Mammary epithelial cell (primary cell): ENCODE measurements around the gene DACH1.

Experiments
- CTCF ChIP-seq, 2 donors: IDR thresholded peaks in 1 of 2; conservative IDR thresholded peaks in 1 of 2; 2 replicates each; pipeline ENCODE4 v1.5.1; 2011 to 2012; ENCODE audit warnings: inconsistent platforms in 2 of 2, low read length in 2 of 2, mild to moderate bottlenecking in 2 of 2, control low read depth in 1 of 2, low read depth in 1 of 2; ENCODE audit not compliant: insufficient read depth in 1 of 2; ENCODE audit errors: extremely low read depth in 1 of 2
- EZH2 ChIP-seq: IDR thresholded peaks from 2 replicates; pipeline ENCODE4 v1.6.1; 2012; ENCODE audit warnings: low read length, inconsistent platforms, borderline replicate concordance

- no peak for TF ChIP-seq EZH2
- TF ChIP-seq CTCF (conservative IDR thresholded peaks at IDR 0.05 in 1 of 2, IDR thresholded peaks at IDR 0.05 in 1 of 2; ENCODE audit: extremely low read depth in 1 of 2, insufficient read depth in 1 of 2, low read depth in 1 of 2, low read length in 2 of 2): no peak
Measured at GRCh38 chr13:71587193-71587592, 279.8 kb downstream of the DACH1 start.
